K562 (cell line): ENCODE data around the gene SPINK14. TPM values are rescaled to one million over a fixed set of nuclear protein-coding genes. Genes with fewer than 3 reads are reported as not detected.

ENCODE experiments used
- ATAC-seq: fragments of 200-7000 bp; cut with Tn5 transposase; 3 replicates; pipeline ENCODE4 v1.9.1; 2020; ENCODE audit warnings: moderate library complexity
- BruUV-seq: library from RNA; stranded (reverse); fragments of 400-500 nt; replicated peaks from 2 replicates; lab custom pipeline; 2021; lab: Mats Ljungman, UMichigan
- CTCF ChIA-PET: fragments of 300-600 bp; formaldehyde crosslinking; extraction: SDS; loops from one replicate; lab custom pipeline; 2021; ENCODE audit warnings: low intra/inter-chr PET ratio; lab: Yijun Ruan, JAX
- POLR2A ChIA-PET: fragments of 300-600, 350-650 bp; sonication (Branson Sonifier 250); formaldehyde crosslinking; extraction: SDS; loops from one replicate; lab custom pipeline; 2021; ENCODE audit warnings: antibody characterized with exemption, inconsistent platforms; lab: Yijun Ruan, JAX
- DNase-seq, 4 experiments: peaks; one replicate each; pipeline versions ENCODE4 v3.0.0 to v3.0.0-alpha.2; 2011 to 2018; ENCODE audit warnings: low spot score in 3 of 4, mixed read lengths in 3 of 4; ENCODE audit errors: extremely low read depth in 1 of 4
- FAIRE-seq: peaks from 2 replicates; lab custom pipeline; 2011; peaks lifted over from hg19 to GRCh38; lab: Jason Lieb, UNC
- H2AFZ ChIP-seq: 2 replicates; pipeline ENCODE4 v1.6.0; 2011; ENCODE audit warnings: low read depth, low read length, control low read depth, inconsistent platforms
- H3K27ac ChIP-seq: fragments of 200-600 bp; 3 replicates; pipeline ENCODE4 v1.8.0; 2011; ENCODE audit warnings: low read depth, mild to moderate bottlenecking, control low read depth, inconsistent platforms, low read length, moderate library complexity, mixed read lengths; ENCODE audit errors: extremely low read depth
- H3K27me3 ChIP-seq, 2 experiments: fragments of 300-600 bp in 1 of 2; 2 replicates in 1 of 2; 3 replicates in 1 of 2; pipeline versions ENCODE4 v1.6.0 to v1.8.0; 2011; ENCODE audit warnings: inconsistent platforms in 2 of 2, low read length in 2 of 2, mild to moderate bottlenecking in 1 of 2, mixed read lengths in 1 of 2, moderate library complexity in 1 of 2; ENCODE audit not compliant: control insufficient read depth in 2 of 2, insufficient read depth in 2 of 2
- H3K36me3 ChIP-seq: fragments of 300-600 bp; 3 replicates; pipeline ENCODE4 v1.8.0; 2011; ENCODE audit warnings: mild to moderate bottlenecking, low read length, inconsistent platforms; ENCODE audit not compliant: control insufficient read depth, insufficient read depth
- H3K4me1 ChIP-seq, 2 experiments: fragments of 200-600 bp in 1 of 2; replicated peaks in 1 of 2; 2 replicates in 1 of 2; 3 replicates in 1 of 2; pipeline versions ENCODE4 v1.5.1 to v1.8.0; 2011; ENCODE audit warnings: inconsistent platforms in 2 of 2, low read length in 2 of 2, mild to moderate bottlenecking in 1 of 2, mixed read lengths in 1 of 2, moderate library complexity in 1 of 2; ENCODE audit not compliant: control insufficient read depth in 2 of 2, insufficient read depth in 2 of 2
- H3K4me2 ChIP-seq: 2 replicates; pipeline ENCODE4 v1.6.1; 2011; ENCODE audit warnings: low read length, control low read depth, inconsistent platforms, mixed read lengths; ENCODE audit not compliant: insufficient read depth
- H3K4me3 ChIP-seq: fragments of 200-600 bp; sonication (generic), shearing (Covaris generic); 2 replicates; pipeline ENCODE4 v1.5.1; 2016; ENCODE audit warnings: control low read depth, inconsistent platforms
- H3K79me2 ChIP-seq: fragments of 200-600 bp; 3 replicates; pipeline ENCODE4 v1.8.0; 2011; ENCODE audit warnings: low read length, inconsistent platforms; ENCODE audit not compliant: control insufficient read depth, insufficient read depth
- H3K9ac ChIP-seq, 2 experiments: 2 replicates each; pipeline versions ENCODE4 v1.6.0 to v1.6.1; 2011; ENCODE audit warnings: low read depth in 2 of 2, low read length in 2 of 2, control low read depth in 1 of 2, inconsistent platforms in 1 of 2, mild to moderate bottlenecking in 1 of 2, mixed read lengths in 1 of 2; ENCODE audit not compliant: insufficient read depth in 1 of 2
- H3K9me1 ChIP-seq: one replicate; pipeline ENCODE4 v1.6.0; 2011; ENCODE audit warnings: inconsistent platforms, mild to moderate bottlenecking, low read length, moderate library complexity; ENCODE audit not compliant: control insufficient read depth, insufficient read depth
- H3K9me3 ChIP-seq: replicated peaks from 2 replicates; pipeline ENCODE4 v1.5.1; 2011; ENCODE audit warnings: low read depth, low read length, inconsistent platforms; ENCODE audit not compliant: control insufficient read depth, insufficient read depth
- H4K20me1 ChIP-seq: replicated peaks from 2 replicates; pipeline ENCODE4 v1.6.1; 2011; ENCODE audit warnings: low read length, inconsistent platforms, mixed read lengths; ENCODE audit not compliant: control insufficient read depth, insufficient read depth
- GABPB1 ChIP-seq: sonication (generic); formaldehyde crosslinking; IDR thresholded peaks from 2 replicates; pipeline ENCODE4 v1.8.0; 2022; ENCODE audit warnings: mild to moderate bottlenecking, missing genetic modification reagents
- KAT8 ChIP-seq: fragments of 450-650 bp; IDR thresholded peaks from 2 replicates; pipeline ENCODE4 v1.6.1; 2016; ENCODE audit warnings: low read depth, mild to moderate bottlenecking
- RBM17 ChIP-seq: fragments of 200-400 bp; formaldehyde crosslinking; IDR thresholded peaks from 2 replicates; pipeline ENCODE4 v1.6.1; 2017; ENCODE audit warnings: low read depth, mild to moderate bottlenecking, low read length, borderline replicate concordance
- ZNF311 ChIP-seq: fragments of 250-450 bp; sonication (Bioruptor Pico); IDR thresholded peaks from 2 replicates; pipeline ENCODE4 v1.4.0; 2020; ENCODE audit warnings: mild to moderate bottlenecking, moderate library complexity
- ZNF41 ChIP-seq: fragments of 250-450 bp; sonication (Bioruptor Pico); conservative IDR thresholded peaks from 2 replicates; pipeline ENCODE4 v1.4.0; 2020; ENCODE audit warnings: mild to moderate bottlenecking
- WGBS: fragments of 100-300 bp; shearing (Covaris generic); methylation state at CpG from one replicate; pipeline ENCODE4 v1.1.6; 2016; ENCODE audit warnings: low coverage, mixed read lengths; ENCODE audit not compliant: insufficient coverage; ENCODE audit errors: missing lambda C conversion rate; 5-methylcytosine and 5-hydroxymethylcytosine counted together
- in situ Hi-C: fragments of 300-500 bp; cut with MboI; formaldehyde crosslinking; loops from 4 replicates; pipeline ENCODE4 v1.15.0; 2018; ENCODE audit warnings: inconsistent platforms, mixed read lengths
- intact Hi-C: fragments of 100-400 bp; cut with micrococcal nuclease; formaldehyde crosslinking; loops from 2 replicates; pipeline ENCODE4 v1.14.2; 2022
- polyA plus RNA-seq, 8 experiments: library from polyadenylated mRNA; depleted of rRNA in 4 of 8; stranded (reverse) in 5 of 8; unstranded in 3 of 8; fragments of >200 nt; fragmentation: Nextera tagmentation in 2 of 8; fragmentation: Illumina TruSeq in 1 of 8; extraction: Ambion mirVana in 2 of 8; extraction: Trizol in 1 of 8; gene quantifications; 2 replicates each; pipeline versions ENCODE4 v1.2.1 to v1.2.3, GENCODE V29; 2011 to 2014; ENCODE audit warnings: inconsistent platforms in 1 of 8, missing spikeins in 1 of 8
- total RNA-seq, 7 experiments: library from RNA; depleted of rRNA in 6 of 7; stranded (reverse); fragments of >200 nt in 6 of 7; fragmentation: Illumina TruSeq in 2 of 7; extraction: Trizol in 2 of 7; gene quantifications; 2 replicates each; pipeline versions ENCODE4 v1.2.1 to v1.2.3, GENCODE V29; 2011 to 2021; ENCODE audit warnings: low replicate concordance in 1 of 7
- TF ChIP-seq, protein P1 (sequence below), 2 experiments: fragments of 450-650 bp; IDR thresholded peaks; 2 replicates each; pipeline ENCODE4 v1.6.1; 2016; ENCODE audit warnings: mild to moderate bottlenecking in 2 of 2, borderline replicate concordance in 1 of 2, low read depth in 1 of 2, moderate library complexity in 1 of 2

SPINK14 gene
- total and polyA plus RNA-seq, 9 of the 15 experiments (the other 6 are each of a cell fraction or from before 2014, with no cell fraction given), result not detected

DNA sequence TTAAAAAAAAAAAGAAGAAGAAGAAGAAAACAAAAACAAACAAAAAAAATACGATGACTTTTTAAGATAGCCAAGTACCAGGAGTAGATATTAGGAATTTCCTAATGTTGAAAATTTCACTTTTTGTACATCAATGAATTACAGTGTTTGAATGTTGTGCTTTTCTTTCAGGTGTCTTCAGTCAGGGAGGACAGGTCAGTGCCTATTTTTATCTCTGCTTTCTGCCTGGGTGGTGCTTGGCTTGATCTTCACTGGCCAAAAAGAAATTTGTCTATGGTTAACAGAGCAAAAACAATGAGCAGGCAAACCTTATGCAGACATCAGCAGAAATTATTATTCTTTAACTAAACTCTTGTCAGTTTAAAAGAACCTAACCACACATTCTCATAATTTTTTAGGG is 37.5 kb downstream of the SPINK14 start:
- no peaks in the 10 kb centered on the region for H3K9me3 ChIP-seq
- no peaks in the 10 kb centered on the region for H3K9me1 ChIP-seq
- no peak overlapping the region for H3K4me2 ChIP-seq
- in situ Hi-C loops (no loop called here), intact Hi-C loops (no loop called here)
- FAIRE-seq (no peak), DNase-seq (no peak), ATAC-seq (no peak)
- ChIA-PET CTCF (no interaction called here), POLR2A (no interaction called here)
- H3K36me3 ChIP-seq, result no peaks in the 10 kb centered on the region
- WGBS, result 0% methylated on average over 1 of the region's 1 CpG
- no peak for TF ChIP-seq ZNF41 (CRISPR knock-in tag)
- no peak for TF ChIP-seq RBM17
- no peak for TF ChIP-seq KAT8
- TF ChIP-seq, protein P1, sequence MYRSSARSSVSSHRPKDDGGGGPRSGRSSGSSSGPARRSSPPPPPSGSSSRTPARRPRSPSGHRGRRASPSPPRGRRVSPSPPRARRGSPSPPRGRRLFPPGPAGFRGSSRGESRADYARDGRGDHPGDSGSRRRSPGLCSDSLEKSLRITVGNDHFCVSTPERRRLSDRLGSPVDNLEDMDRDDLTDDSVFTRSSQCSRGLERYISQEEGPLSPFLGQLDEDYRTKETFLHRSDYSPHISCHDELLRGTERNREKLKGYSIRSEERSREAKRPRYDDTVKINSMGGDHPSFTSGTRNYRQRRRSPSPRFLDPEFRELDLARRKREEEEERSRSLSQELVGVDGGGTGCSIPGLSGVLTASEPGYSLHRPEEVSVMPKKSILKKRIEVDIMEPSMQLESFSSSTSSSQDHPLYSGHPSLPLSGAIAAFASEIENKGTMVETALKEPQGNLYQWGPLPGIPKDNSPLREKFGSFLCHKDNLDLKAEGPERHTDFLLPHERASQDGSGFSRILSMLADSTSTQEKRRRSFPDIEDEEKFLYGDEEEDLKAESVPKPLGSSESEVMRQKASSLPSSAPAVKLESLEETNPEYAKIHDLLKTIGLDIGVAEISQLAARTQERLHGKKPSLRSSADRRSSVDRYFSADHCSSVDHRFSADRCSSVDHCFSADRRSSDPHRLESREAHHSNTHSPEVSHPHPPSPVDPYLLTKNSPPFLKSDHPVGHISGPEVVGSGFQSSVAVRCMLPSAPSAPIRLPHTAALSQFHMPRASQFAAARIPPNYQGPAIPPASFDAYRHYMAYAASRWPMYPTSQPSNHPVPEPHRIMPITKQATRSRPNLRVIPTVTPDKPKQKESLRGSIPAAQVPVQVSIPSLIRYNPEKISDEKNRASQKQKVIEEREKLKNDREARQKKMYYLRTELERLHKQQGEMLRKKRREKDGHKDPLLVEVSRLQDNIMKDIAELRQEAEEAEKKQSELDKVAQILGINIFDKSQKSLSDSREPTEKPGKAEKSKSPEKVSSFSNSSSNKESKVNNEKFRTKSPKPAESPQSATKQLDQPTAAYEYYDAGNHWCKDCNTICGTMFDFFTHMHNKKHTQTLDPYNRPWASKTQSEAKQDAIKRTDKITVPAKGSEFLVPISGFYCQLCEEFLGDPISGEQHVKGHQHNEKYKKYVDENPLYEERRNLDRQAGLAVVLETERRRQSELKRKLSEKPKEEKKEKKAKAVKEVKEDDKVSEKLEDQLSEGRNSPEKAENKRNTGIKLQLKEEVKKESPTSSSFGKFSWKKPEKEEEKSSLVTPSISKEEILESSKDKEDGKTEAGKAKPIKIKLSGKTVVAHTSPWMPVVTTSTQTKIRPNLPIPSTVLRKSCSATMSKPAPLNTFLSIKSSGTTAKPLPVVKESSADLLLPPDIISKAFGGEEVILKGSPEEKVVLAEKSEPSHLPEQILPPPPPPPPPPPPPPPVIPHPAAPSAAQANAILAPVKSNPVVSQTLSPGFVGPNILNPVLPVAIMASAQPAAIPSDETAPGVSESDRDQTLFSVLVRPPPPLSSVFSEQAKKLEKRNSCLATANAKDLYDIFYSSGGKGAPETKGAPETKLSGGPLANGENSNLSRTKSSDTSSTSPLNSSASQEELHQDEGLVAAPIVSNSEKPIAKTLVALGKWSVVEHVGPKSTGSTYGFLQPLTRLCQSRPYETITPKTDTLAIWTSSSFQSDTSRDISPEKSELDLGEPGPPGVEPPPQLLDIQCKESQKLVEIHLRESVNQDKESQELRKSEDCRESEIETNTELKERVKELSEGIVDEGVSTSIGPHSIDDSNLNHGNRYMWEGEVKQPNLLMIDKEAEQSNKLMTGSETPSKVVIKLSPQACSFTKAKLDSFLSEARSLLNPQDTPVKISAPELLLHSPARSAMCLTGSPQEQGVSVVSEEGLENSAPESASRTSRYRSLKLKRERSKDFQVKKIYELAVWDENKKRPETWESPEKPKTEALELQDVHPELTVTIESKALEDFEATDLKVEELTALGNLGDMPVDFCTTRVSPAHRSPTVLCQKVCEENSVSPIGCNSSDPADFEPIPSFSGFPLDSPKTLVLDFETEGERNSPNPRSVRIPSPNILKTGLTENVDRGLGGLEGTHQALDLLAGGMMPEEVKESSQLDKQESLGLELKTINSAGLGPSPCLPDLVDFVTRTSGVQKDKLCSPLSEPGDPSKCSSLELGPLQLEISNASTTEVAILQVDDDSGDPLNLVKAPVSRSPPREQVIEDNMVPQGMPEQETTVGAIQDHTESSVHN (IDR thresholded peaks at IDR 0.05; ENCODE audit: borderline replicate concordance in 1 of 2, low read depth in 1 of 2), result no peak
- no peak for TF ChIP-seq ZNF311 (CRISPR knock-in tag)
- TF ChIP-seq GABPB1 (CRISPR knock-in tag), result no peak
- H3K27me3 ChIP-seq, result no peaks in the 10 kb centered on the region
- H3K4me3 ChIP-seq, result no peak overlapping the region
- H3K79me2 ChIP-seq, result no peaks in the 10 kb centered on the region
- no peaks in the 10 kb centered on the region for H3K4me1 ChIP-seq
- no peak overlapping the region for H2AFZ ChIP-seq
- H3K9ac ChIP-seq, result no peak overlapping the region
- no TSS peak for BruUV-seq
- H4K20me1 ChIP-seq, result no peaks in the 10 kb centered on the region
- no peak overlapping the region for H3K27ac ChIP-seq
